Stimulated activated CD8-positive, alpha-beta memory T cell treated with anti-CD3 and anti-CD28 coated beads, Interleukin-15, amount 100 ng/mL, for 48 hours (primary cell): ENCODE results near the gene TMTC4.
"Not testable (repeated sequence)": the region's sequence is repeated elsewhere in the genome, so short reads cannot be mapped to it uniquely, and the experiment has no call there.

Experiments used
- DNase-seq, 2 donors: peaks; one replicate each; pipeline ENCODE4 v3.0.0-alpha.2; 2020; ENCODE audit warnings: low read depth in 2 of 2

TMTC4 gene

GRCh38 chr13:100588331-100589177 lies 86.0 kb downstream of the TMTC4 start, which contains the start of gene GGACT:
Gene GGACT (minus strand): TSS chr13:100588789. CDS start chr13:100532591, 56,198 bp downstream.
- peak; percentile 77 to 78 for DNase-seq

GRCh38 chr13:100584896-100585295 lies 89.7 kb downstream of the TMTC4 start:
- no peak for DNase-seq

- DNase-seq = no peak
These were observed 93.1 kb downstream of the TMTC4 start for GRCh38 chr13:100581504-100581903.

- no peak for DNase-seq
These were observed 93.6 kb downstream of the TMTC4 start for GRCh38 chr13:100581030-100581429.

- DNase-seq = no peak
These were observed 94.5 kb downstream of the TMTC4 start for GRCh38 chr13:100580045-100580444.

GRCh38 chr13:100577239-100577638 lies 97.4 kb downstream of the TMTC4 start:
- not testable (repeated sequence) for DNase-seq

- DNase-seq = peak; percentile 31 to 42
These were observed 101.5 kb downstream of the TMTC4 start for GRCh38 chr13:100573121-100573520.

GRCh38 chr13:100566543-100566942 lies 108.1 kb downstream of the TMTC4 start:
- no peak for DNase-seq

- DNase-seq = no peak
These were observed 109.3 kb downstream of the TMTC4 start for GRCh38 chr13:100565286-100565685.

- no peak for DNase-seq
These were observed 110.0 kb downstream of the TMTC4 start for GRCh38 chr13:100564444-100565223.

- no peak for DNase-seq
These were observed 110.8 kb downstream of the TMTC4 start for GRCh38 chr13:100563779-100564178.

- no peak for DNase-seq
These were observed 112.9 kb downstream of the TMTC4 start for GRCh38 chr13:100561599-100562204.

GRCh38 chr13:100561158-100561499 lies 113.5 kb downstream of the TMTC4 start:
- DNase-seq = no peak

GRCh38 chr13:100560498-100561157 lies 114.0 kb downstream of the TMTC4 start:
- DNase-seq = no peak

GRCh38 chr13:100559886-100560285 lies 114.7 kb downstream of the TMTC4 start:
- DNase-seq = no peak
